Lower lobe of right lung (tissue), 2 donors: ENCODE results near the gene HCN2. TPM values are rescaled to one million over a fixed set of nuclear protein-coding genes. Genes with fewer than 3 reads are reported as not detected.

ENCODE experiments used
- ATAC-seq, 2 donors: fragments of 200-7000 bp; cut with Tn5 transposase; one replicate each; pipeline ENCODE4 v1.9.1; 2020 to 2022; ENCODE audit warnings: mild to moderate bottlenecking in 2 of 2, moderate library complexity in 2 of 2
- DNase-seq: peaks from one replicate; pipeline ENCODE4 v3.0.0-alpha.2; 2020
- H3K27ac ChIP-seq: fragments of 200-600 bp; one replicate; pipeline ENCODE4 v1.8.0; 2022
- H3K27me3 ChIP-seq: fragments of 200-600 bp; one replicate; pipeline ENCODE4 v1.8.0; 2022; ENCODE audit warnings: low read depth
- H3K36me3 ChIP-seq: fragments of 200-600 bp; one replicate; pipeline ENCODE4 v1.8.0; 2022; ENCODE audit warnings: mild to moderate bottlenecking
- H3K4me1 ChIP-seq: fragments of 200-600 bp; one replicate; pipeline ENCODE4 v1.8.0; 2022
- H3K4me3 ChIP-seq: fragments of 200-600 bp; one replicate; pipeline ENCODE4 v1.8.0; 2022; ENCODE audit warnings: mild to moderate bottlenecking
- H3K9me3 ChIP-seq: fragments of 200-600 bp; one replicate; pipeline ENCODE4 v1.8.0; 2022
- CTCF ChIP-seq: fragments of 200-600 bp; IDR thresholded peaks from one replicate; pipeline ENCODE4 v1.8.0; 2022; ENCODE audit warnings: antibody characterized with exemption, mild to moderate bottlenecking
- intact Hi-C: fragments of 100-400 bp; cut with DNase I; formaldehyde crosslinking; loops from one replicate; pipeline ENCODE4 v1.11.0; 2022
- total RNA-seq: library from RNA; stranded (reverse); fragmentation: NEBNext Ultra II Directional; extraction: Animal tissue kit (Norgen Biotek cat#: 25700); gene quantifications from one replicate; pipeline ENCODE4 v1.2.1, GENCODE V29; 2021
- donor health status: DM: no; HTN: yes; CAD: no; lungs with severe emphysema.

Gene HCN2
- total RNA-seq, 1 donor from 2014 or later = 0.24 TPM

- DNase-seq (peak; percentile 80), ATAC-seq (peak; percentile 5 to 44)
- H3K4me3 ChIP-seq = peak overlapping the region; percentile 100
- peaks cover 65% of the 10 kb centered on the region for H3K4me1 ChIP-seq
- H3K9me3 ChIP-seq = no peaks in the 10 kb centered on the region
- H3K36me3 ChIP-seq = no peaks in the 10 kb centered on the region
- intact Hi-C loops = no loop called here
- peak overlapping the region; percentile 91 for H3K27ac ChIP-seq
- no peak for TF ChIP-seq CTCF
- H3K27me3 ChIP-seq = no peaks in the 10 kb centered on the region
Observed at GRCh38 chr19:662207-662961, 72.7 kb downstream of the HCN2 start.

- no peak for TF ChIP-seq CTCF
- peaks cover 58% of the 10 kb centered on the region for H3K4me1 ChIP-seq
- H3K36me3 ChIP-seq = no peaks in the 10 kb centered on the region
- H3K4me3 ChIP-seq = peak within 1 kb of the TSS; percentile 100
- H3K27me3 ChIP-seq = no peaks in the 10 kb centered on the region
- DNase-seq = peak; percentile 94
- ATAC-seq = peak; percentile 85 to 93
- intact Hi-C loops = no loop called here
- H3K9me3 ChIP-seq = no peaks in the 10 kb centered on the region
- H3K27ac ChIP-seq = peak within 1 kb of the TSS; percentile 94
Observed at GRCh38 chr19:662962-663681, 73.4 kb downstream of the HCN2 start, which contains the start of gene RNF126. TSS of gene RNF126 (minus strand) at chr19:663214. CDS start at chr19:663121, 93 bp downstream.

- Histone ChIP-seq H3K36me3 (no peaks in the 10 kb centered on the region), H3K9me3 (no peaks in the 10 kb centered on the region), H3K4me3 (peak overlapping the region; percentile 100), H3K27ac (peak overlapping the region; percentile 94), H3K4me1 (peaks cover 52% of the 10 kb centered on the region), H3K27me3 (no peaks in the 10 kb centered on the region)
- intact Hi-C loops = no loop called here
- no peak for TF ChIP-seq CTCF
- ATAC-seq = peak; percentile 2
- DNase-seq = no peak
Observed at GRCh38 chr19:663682-664117, 74.0 kb downstream of the HCN2 start.

- peak; percentile 59 to 63 for ATAC-seq
- no peaks in the 10 kb centered on the region for H3K27me3 ChIP-seq
- intact Hi-C loops = loop anchor here (5.0 kb wide), 1 partner anchor 67 kb away; no protein-coding TSS in a partner anchor
- TF ChIP-seq CTCF = peak; percentile 92
- peak overlapping the region; percentile 53 for H3K27ac ChIP-seq
- no peaks in the 10 kb centered on the region for H3K36me3 ChIP-seq
- H3K9me3 ChIP-seq = no peaks in the 10 kb centered on the region
- peak overlapping the region; percentile 34 for H3K4me3 ChIP-seq
- H3K4me1 ChIP-seq = peaks cover 39% of the 10 kb centered on the region
- peak; percentile 86 for DNase-seq
Observed at GRCh38 chr19:664913-665443, 75.3 kb downstream of the HCN2 start.

Other genes with a start within 250 kb of the HCN2 start
- 39.4 TPM for gene MIER2, start 245.1 kb upstream of the HCN2 start, total RNA-seq
- 2.2 TPM for gene C2CD4C, start 180.7 kb upstream of the HCN2 start, total RNA-seq
- 24.0 TPM for gene SHC2, start 128.8 kb upstream of the HCN2 start, total RNA-seq
- 0.92 TPM for gene MADCAM1, start 93.4 kb upstream of the HCN2 start, total RNA-seq
- gene TPGS1, start 82.4 kb upstream of the HCN2 start, total RNA-seq = 18.8 TPM
- 40.0 TPM for gene CDC34, start 58.1 kb upstream of the HCN2 start, total RNA-seq
- gene GZMM, start 45.8 kb upstream of the HCN2 start, total RNA-seq = 3.6 TPM
- 366 TPM for gene BSG, start 17.3 kb upstream of the HCN2 start, total RNA-seq
- 42.5 TPM for gene POLRMT, start 43.7 kb downstream of the HCN2 start, total RNA-seq
- 0.65 TPM for gene FGF22, start 50.0 kb downstream of the HCN2 start, total RNA-seq
- 27.0 TPM for gene RNF126, start 73.3 kb downstream of the HCN2 start, total RNA-seq
- 48.0 TPM for gene FSTL3, start 86.5 kb downstream of the HCN2 start, total RNA-seq
- gene PRSS57, start 105.6 kb downstream of the HCN2 start, total RNA-seq = not detected
- gene PALM, start 119.1 kb downstream of the HCN2 start, total RNA-seq = 37.0 TPM
- gene MISP, start 161.2 kb downstream of the HCN2 start, total RNA-seq = 8.9 TPM
- gene PTBP1, start 207.6 kb downstream of the HCN2 start, total RNA-seq = 254 TPM
- gene PLPPR3, start 232.1 kb downstream of the HCN2 start, total RNA-seq = 2.1 TPM
- 1.7 TPM for gene AZU1, start 238.0 kb downstream of the HCN2 start, total RNA-seq